IMR-90 (cell line): ENCODE results near the gene SMC1B. TPM values are rescaled to one million over a fixed set of nuclear protein-coding genes. Genes with fewer than 3 reads are reported as not detected.

ENCODE experiments used
- ATAC-seq: fragments of 200-7000 bp; cut with Tn5 transposase; 2 replicates; pipeline ENCODE4 v1.9.1; 2020; ENCODE audit warnings: low read depth, mild to moderate bottlenecking, moderate library complexity
- BruUV-seq: library from RNA; stranded (reverse); fragments of 400-500 nt; replicated peaks from 2 replicates; lab custom pipeline; 2021; lab: Mats Ljungman, UMichigan
- CTCF ChIA-PET: fragments of 300-600 bp; formaldehyde crosslinking; extraction: SDS; loops from one replicate; lab custom pipeline; 2021; ENCODE audit warnings: antibody characterized with exemption; lab: Yijun Ruan, JAX
- POLR2A ChIA-PET: fragments of 300-600 bp; sonication (Branson Sonifier 250); formaldehyde crosslinking; loops from one replicate; lab custom pipeline; 2022; ENCODE audit warnings: antibody characterized with exemption; ENCODE audit not compliant: unreplicated experiment; lab: Charles Lee
- DNase-seq: peaks from one replicate; pipeline ENCODE4 v3.0.0; 2013
- H2AFZ ChIP-seq: replicated peaks from 2 replicates; pipeline ENCODE3; 2013; ENCODE audit warnings: low read length, mild to moderate bottlenecking; ENCODE audit not compliant: poor library complexity
- H2AK5ac ChIP-seq: 2 replicates; pipeline ENCODE4 v1.6.1; 2013; ENCODE audit warnings: low read depth, low read length, inconsistent platforms
- H2AK9ac ChIP-seq: replicated peaks from 2 replicates; pipeline ENCODE3; 2013; ENCODE audit warnings: mild to moderate bottlenecking, low read depth, low read length, moderate library complexity; ENCODE audit not compliant: poor library complexity
- H2BK120ac ChIP-seq: 2 replicates; pipeline ENCODE4 v1.6.1; 2013; ENCODE audit warnings: low read depth, low read length, inconsistent platforms
- H2BK15ac ChIP-seq: 3 replicates; pipeline ENCODE4 v1.6.1; 2013; ENCODE audit warnings: low read depth, low read length, inconsistent platforms
- H2BK20ac ChIP-seq: 2 replicates; pipeline ENCODE4 v1.6.1; 2013; ENCODE audit warnings: low read depth, mild to moderate bottlenecking, inconsistent platforms, low read length, moderate library complexity
- H2BK5ac ChIP-seq: 2 replicates; pipeline ENCODE4 v1.6.1; 2013; ENCODE audit warnings: mild to moderate bottlenecking, low read depth, low read length, inconsistent platforms; ENCODE audit not compliant: poor library complexity, severe bottlenecking
- H3K14ac ChIP-seq: replicated peaks from 2 replicates; pipeline ENCODE4 v1.6.1; 2013; ENCODE audit warnings: low read depth, low read length, inconsistent platforms
- H3K18ac ChIP-seq: 2 replicates; pipeline ENCODE4 v1.6.1; 2013; ENCODE audit warnings: low read depth, low read length, control low read depth
- H3K23ac ChIP-seq: 2 replicates; pipeline ENCODE4 v1.6.1; 2013; ENCODE audit warnings: low read depth, low read length, inconsistent platforms
- H3K27ac ChIP-seq: 2 replicates; pipeline ENCODE4 v1.5.1; 2013; ENCODE audit warnings: mild to moderate bottlenecking, control low read depth, low read length; ENCODE audit not compliant: insufficient read depth
- H3K27me3 ChIP-seq: 2 replicates; pipeline ENCODE4 v1.6.1; 2013; ENCODE audit warnings: low read length; ENCODE audit not compliant: control insufficient read depth, insufficient read depth
- H3K36me3 ChIP-seq: 2 replicates; pipeline ENCODE4 v1.6.1; 2013; ENCODE audit warnings: low read length, mixed read lengths; ENCODE audit not compliant: control insufficient read depth, insufficient read depth
- H3K4ac ChIP-seq: 2 replicates; pipeline ENCODE4 v1.6.1; 2013; ENCODE audit warnings: low read depth, low read length, inconsistent platforms
- H3K4me1 ChIP-seq: 2 replicates; pipeline ENCODE4 v1.6.1; 2013; ENCODE audit warnings: low read length, mixed read lengths; ENCODE audit not compliant: control insufficient read depth, insufficient read depth
- H3K4me2 ChIP-seq: 2 replicates; pipeline ENCODE4 v1.6.1; 2013; ENCODE audit warnings: low read depth, mild to moderate bottlenecking, control low read depth, low read length, moderate library complexity
- H3K4me3 ChIP-seq: 2 replicates; pipeline ENCODE4 v1.5.1; 2013; ENCODE audit warnings: low read depth, mild to moderate bottlenecking, control low read depth, low read length, moderate library complexity; ENCODE audit not compliant: insufficient read depth
- H3K56ac ChIP-seq: 2 replicates; pipeline ENCODE4 v1.6.1; 2013; ENCODE audit warnings: low read length, inconsistent platforms; ENCODE audit not compliant: insufficient read depth; ENCODE audit errors: extremely low read depth
- H3K79me1 ChIP-seq, 2 experiments: 2 replicates each; pipeline ENCODE4 v1.6.1; 2013; ENCODE audit warnings: low read length in 2 of 2, inconsistent platforms in 1 of 2, low read depth in 1 of 2
- H3K9ac ChIP-seq: 2 replicates; pipeline ENCODE4 v1.6.1; 2013; ENCODE audit warnings: low read depth, low read length, control low read depth
- H3K9me1 ChIP-seq: 2 replicates; pipeline ENCODE4 v1.6.1; 2013; ENCODE audit warnings: low read length, inconsistent platforms; ENCODE audit not compliant: insufficient read depth
- H3K9me3 ChIP-seq: 2 replicates; pipeline ENCODE4 v1.6.1; 2013; ENCODE audit warnings: low read length; ENCODE audit not compliant: control insufficient read depth, insufficient read depth
- H4K20me1 ChIP-seq: 2 replicates; pipeline ENCODE4 v1.6.1; 2013; ENCODE audit warnings: low read length, inconsistent platforms; ENCODE audit not compliant: insufficient read depth
- H4K5ac ChIP-seq: 2 replicates; pipeline ENCODE4 v1.6.1; 2013; ENCODE audit warnings: mild to moderate bottlenecking, low read depth, low read length, control low read depth
- H4K8ac ChIP-seq, 2 experiments: 2 replicates each; pipeline ENCODE4 v1.6.1; 2013; ENCODE audit warnings: low read depth in 2 of 2, low read length in 2 of 2, control low read depth in 1 of 2, inconsistent platforms in 1 of 2
- H4K91ac ChIP-seq: 2 replicates; pipeline ENCODE4 v1.6.1; 2013; ENCODE audit warnings: low read depth, low read length, inconsistent platforms; ENCODE audit not compliant: insufficient read depth
- MXI1 ChIP-seq: IDR thresholded peaks from 2 replicates; pipeline ENCODE4 v1.6.1; 2012; ENCODE audit warnings: low read depth, mild to moderate bottlenecking, low read length, moderate library complexity, borderline replicate concordance
- NFE2L2 ChIP-seq: fragments of 150-350 bp; IDR thresholded peaks from 2 replicates; pipeline ENCODE4 v1.6.1; 2016; ENCODE audit warnings: low read depth, mild to moderate bottlenecking, low read length
- WGBS, 2 experiments: methylation state at CpG; one replicate each; pipeline versions ENCODE4 v1.1.5 to v1.1.7; 2013; ENCODE audit warnings: missing lambda C conversion rate in 2 of 2; ENCODE audit not compliant: insufficient read length in 1 of 2; ENCODE audit errors: extremely low coverage in 2 of 2; 5-methylcytosine and 5-hydroxymethylcytosine counted together
- dilution Hi-C: fragments of 300-500 bp; cut with HindIII; formaldehyde crosslinking; loops from one replicate; pipeline ENCODE4 v1.14.3; 2018; ENCODE audit warnings: low sequenced_read_pairs; ENCODE audit not compliant: unreplicated experiment
- in situ Hi-C: fragments of 300-500 bp; cut with MboI; formaldehyde crosslinking; loops from 3 replicates; pipeline ENCODE4 v1.14.3; 2019; ENCODE audit warnings: low sequenced_read_pairs, inconsistent platforms, mixed read lengths
- intact Hi-C: fragments of 100-400 bp; cut with micrococcal nuclease; formaldehyde crosslinking; loops from 2 replicates; pipeline ENCODE4 v1.10.0; 2022
- polyA plus RNA-seq, 3 experiments: library from polyadenylated mRNA; depleted of rRNA; stranded (reverse); fragments of >200 nt; gene quantifications; 2 replicates each; pipeline ENCODE4 v1.2.3, GENCODE V29; 2012; ENCODE audit warnings: low replicate concordance in 1 of 3
- total RNA-seq: library from RNA; depleted of rRNA; stranded (reverse); fragments of >200 nt; gene quantifications from 2 replicates; pipeline ENCODE4 v1.2.3, GENCODE V29; 2012

SMC1B gene
- total and polyA plus RNA-seq, 2 of the 4 experiments (the other 2 are of a cell fraction), result not detected

DNA sequence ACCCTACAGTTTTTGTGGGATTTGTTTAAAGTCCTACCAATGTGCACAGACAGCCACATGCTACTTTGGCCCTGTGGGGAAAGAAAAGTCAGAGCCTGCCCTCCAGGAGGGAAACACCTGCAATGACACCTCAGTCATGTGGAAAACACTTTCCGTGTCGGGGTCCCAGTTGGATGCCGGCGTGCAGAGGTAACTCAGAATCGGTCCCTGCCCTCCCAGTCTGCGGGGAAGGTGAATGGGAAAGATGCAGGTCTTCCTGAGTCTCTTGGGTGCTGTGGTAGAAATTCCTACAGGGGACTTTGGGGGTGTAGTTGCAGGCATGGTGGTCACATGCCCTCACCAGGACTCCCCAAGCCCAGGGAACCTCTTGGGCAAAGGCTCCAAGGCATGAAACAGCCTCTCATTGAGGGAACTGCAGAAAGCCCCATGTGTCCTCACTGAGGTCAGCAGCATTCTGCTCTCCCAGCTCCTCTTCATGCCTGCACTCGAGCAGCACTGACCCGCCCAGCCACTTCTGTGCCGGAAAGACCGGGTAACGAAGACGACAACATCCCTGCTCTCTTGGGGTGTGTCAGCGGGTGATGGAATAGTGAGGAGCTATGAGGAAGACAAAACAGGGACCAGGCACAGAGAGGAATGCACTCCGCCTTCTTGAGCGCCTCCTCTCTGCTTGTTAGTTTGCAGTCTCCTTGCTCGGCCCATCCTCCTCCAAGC, 4.8 kb upstream of the SMC1B start:
- 0 out of 4 replicates have a peak, but pooled peaks cover 0 to 3% of the 10 kb centered on the region in 2 experiments for H3K79me1 ChIP-seq
- H4K91ac ChIP-seq, result no peak overlapping the region
- no peak overlapping the region for H3K9ac ChIP-seq
- H3K9me3 ChIP-seq, result no peaks in the 10 kb centered on the region
- H3K4ac ChIP-seq, result no peak overlapping the region
- in situ Hi-C loops, result no loop called here
- intact Hi-C loops, result no loop called here
- no peak overlapping the region for H3K18ac ChIP-seq
- H3K36me3 ChIP-seq, result no peaks in the 10 kb centered on the region; the same call in 1 of the 2 replicates
- H2BK120ac ChIP-seq, result no peak overlapping the region
- no peaks in the 10 kb centered on the region for H4K20me1 ChIP-seq
- H3K23ac ChIP-seq, result no peak overlapping the region
- H3K4me3 ChIP-seq, result no peak overlapping the region
- H3K14ac ChIP-seq, result no peak overlapping the region
- H4K8ac ChIP-seq, result no peak overlapping the region
- DNase-seq (no peak), ATAC-seq (no peak)
- POLR2A ChIA-PET, result no interaction called here
- TF ChIP-seq NFE2L2 (no peak), MXI1 (no peak)
- H3K4me2 ChIP-seq, result no peak overlapping the region
- H2AK9ac ChIP-seq, result peak overlapping the region; percentile 42
- no TSS peak for BruUV-seq
- H2BK15ac ChIP-seq, result no peak overlapping the region
- H2BK20ac ChIP-seq, result no peak overlapping the region
- no peak overlapping the region for H2AFZ ChIP-seq
- WGBS, 2 experiments, result 94% methylated on average over 2 of the region's 16 CpGs; no CpG with 5 or more reads in 1 of the 2 experiments
- CTCF ChIA-PET, result no interaction called here
- H3K27ac ChIP-seq, result no peak overlapping the region
- no peaks in the 10 kb centered on the region; the same call in 1 of the 2 replicates for H3K27me3 ChIP-seq
- H4K5ac ChIP-seq, result no peak overlapping the region
- dilution Hi-C loops, result no loop called here
- H3K9me1 ChIP-seq, result no peaks in the 10 kb centered on the region
- no peak overlapping the region for H2AK5ac ChIP-seq
- H3K4me1 ChIP-seq, result peaks cover 2% of the 10 kb centered on the region
- H2BK5ac ChIP-seq, result no peak overlapping the region
- no peak overlapping the region for H3K56ac ChIP-seq
